Ascending aorta (tissue), 2 donors: Measurements from ENCODE around the gene INSL4. TPM values are rescaled to one million over a fixed set of nuclear protein-coding genes. Genes with fewer than 3 reads are reported as not detected.

Experiments
- DNase-seq, 2 donors: peaks; one replicate each; pipeline ENCODE4 v3.0.0-alpha.2; 2019; ENCODE audit warnings: low spot score in 2 of 2
- H3K27ac ChIP-seq, 2 donors: fragments of 200-600 bp; sonication (generic); one replicate each; pipeline ENCODE4 v1.5.1; 2016 to 2017; ENCODE audit warnings: mild to moderate bottlenecking in 1 of 2
- H3K27me3 ChIP-seq: fragments of 200-600 bp; sonication (generic); one replicate; pipeline ENCODE4 v1.5.1; 2017
- H3K36me3 ChIP-seq, 2 donors: fragments of 200-600 bp; sonication (generic); one replicate each; pipeline ENCODE4 v1.5.1; 2016
- H3K4me1 ChIP-seq, 2 donors: fragments of 200-600 bp; sonication (generic); one replicate each; pipeline ENCODE4 v1.5.1; 2016 to 2017; ENCODE audit warnings: mild to moderate bottlenecking in 1 of 2
- H3K4me3 ChIP-seq, 2 donors: fragments of 200-600 bp; sonication (generic); one replicate each; pipeline ENCODE4 v1.5.1; 2016 to 2017; ENCODE audit warnings: mild to moderate bottlenecking in 1 of 2
- H3K9me3 ChIP-seq, 2 donors: fragments of 200-600 bp; sonication (generic); one replicate each; pipeline ENCODE4 v1.5.1; 2016
- intact Hi-C: fragments of 100-400 bp; cut with DNase I; formaldehyde crosslinking; loops from one replicate; pipeline ENCODE4 v1.15.1; 2023
- total RNA-seq: library from RNA; depleted of rRNA; stranded (reverse); fragments of >200 nt; gene quantifications from one replicate; pipeline ENCODE4 v1.1.0, GENCODE V29; 2016
- TF ChIP-seq, protein P1 (sequence below), 3 experiments: fragments of 200-600 bp in 2 of 3; fragments of 450-650 bp in 1 of 3; sonication (generic) in 2 of 3; IDR thresholded peaks; one replicate each; pipeline ENCODE4 v1.5.1; 2016 to 2019; ENCODE audit warnings: antibody characterized with exemption in 3 of 3, mild to moderate bottlenecking in 1 of 3, moderate library complexity in 1 of 3

The INSL4 gene
- total RNA-seq, 1 donor from 2014 or later = not detected

DNA sequence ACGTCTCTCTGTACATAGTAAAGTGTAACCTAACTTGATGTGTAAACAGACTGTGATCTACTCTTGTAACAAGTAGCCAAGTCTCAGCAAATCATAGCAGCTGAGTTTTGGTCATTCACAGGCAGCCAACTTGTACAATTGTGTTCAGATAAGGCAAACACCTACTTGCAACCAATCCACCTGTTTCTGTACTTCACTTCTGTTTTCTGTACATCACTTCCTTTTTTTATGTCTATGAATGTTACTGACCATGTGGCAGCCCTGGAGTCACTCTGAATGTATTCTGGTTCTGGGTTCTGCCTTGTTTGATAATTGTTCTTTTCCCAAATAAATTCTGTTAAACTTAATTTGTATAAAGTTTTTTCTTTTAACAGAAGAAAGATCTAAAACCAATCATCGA is 47.3 kb downstream of the INSL4 start:
- Histone ChIP-seq H3K4me3 (no peak overlapping the region), H3K4me1 (no peaks in the 10 kb centered on the region), H3K27ac (no peak overlapping the region), H3K9me3 (no peaks in the 10 kb centered on the region), H3K27me3 (no peaks in the 10 kb centered on the region), H3K36me3 (no peaks in the 10 kb centered on the region)
- intact Hi-C loops = no loop called here
- TF ChIP-seq, protein P1, sequence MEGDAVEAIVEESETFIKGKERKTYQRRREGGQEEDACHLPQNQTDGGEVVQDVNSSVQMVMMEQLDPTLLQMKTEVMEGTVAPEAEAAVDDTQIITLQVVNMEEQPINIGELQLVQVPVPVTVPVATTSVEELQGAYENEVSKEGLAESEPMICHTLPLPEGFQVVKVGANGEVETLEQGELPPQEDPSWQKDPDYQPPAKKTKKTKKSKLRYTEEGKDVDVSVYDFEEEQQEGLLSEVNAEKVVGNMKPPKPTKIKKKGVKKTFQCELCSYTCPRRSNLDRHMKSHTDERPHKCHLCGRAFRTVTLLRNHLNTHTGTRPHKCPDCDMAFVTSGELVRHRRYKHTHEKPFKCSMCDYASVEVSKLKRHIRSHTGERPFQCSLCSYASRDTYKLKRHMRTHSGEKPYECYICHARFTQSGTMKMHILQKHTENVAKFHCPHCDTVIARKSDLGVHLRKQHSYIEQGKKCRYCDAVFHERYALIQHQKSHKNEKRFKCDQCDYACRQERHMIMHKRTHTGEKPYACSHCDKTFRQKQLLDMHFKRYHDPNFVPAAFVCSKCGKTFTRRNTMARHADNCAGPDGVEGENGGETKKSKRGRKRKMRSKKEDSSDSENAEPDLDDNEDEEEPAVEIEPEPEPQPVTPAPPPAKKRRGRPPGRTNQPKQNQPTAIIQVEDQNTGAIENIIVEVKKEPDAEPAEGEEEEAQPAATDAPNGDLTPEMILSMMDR (IDR thresholded peaks at IDR 0.05) = no peak
- no peak for DNase-seq

Other genes starting within 250 kb of the INSL4 start
- gene JAK2, start 246.1 kb upstream of the INSL4 start, total RNA-seq = 31.9 TPM
- gene INSL6, start 45.8 kb upstream of the INSL4 start, total RNA-seq = not detected
- not detected for gene RLN2, start 73.3 kb downstream of the INSL4 start, total RNA-seq
- not detected for gene RLN1, start 108.5 kb downstream of the INSL4 start, total RNA-seq
- not detected for gene PLGRKT, start 206.5 kb downstream of the INSL4 start, total RNA-seq
- 23.8 TPM for gene CD274, start 219.1 kb downstream of the INSL4 start, total RNA-seq